Measurements from ENCODE around the gene DNAJB7.
A peak's percentile ranks its signal among the peaks of the same experiment; 100 is the strongest.
"Not testable (repeated sequence)": the region's sequence is repeated elsewhere in the genome, so short reads cannot be mapped to it uniquely, and the experiment has no call there.

Gene DNAJB7

DNA sequence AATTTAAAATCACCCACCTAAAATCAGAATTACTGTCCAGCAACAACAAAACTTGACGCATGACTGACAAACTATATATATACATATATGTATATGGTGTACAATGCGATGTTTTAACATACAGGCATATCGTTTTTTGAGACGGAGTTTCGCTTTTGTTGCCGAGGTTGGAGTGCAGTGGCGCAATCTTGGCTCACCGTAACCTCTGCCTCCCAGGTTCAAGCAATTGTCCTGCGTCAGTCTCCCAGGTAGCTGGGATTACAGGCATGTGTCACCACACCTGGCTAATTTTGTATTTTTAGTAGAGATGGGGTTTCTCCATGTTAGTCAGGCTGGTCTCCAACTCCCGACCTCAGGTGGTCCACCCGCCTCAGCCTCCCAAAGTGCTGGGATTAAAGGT lies 16.1 kb downstream of the DNAJB7 start:
- DNase-seq: not testable (repeated sequence)

- DNase-seq: no peak
Measured at GRCh38 chr22:40844951-40845350, 17.0 kb downstream of the DNAJB7 start.

DNA sequence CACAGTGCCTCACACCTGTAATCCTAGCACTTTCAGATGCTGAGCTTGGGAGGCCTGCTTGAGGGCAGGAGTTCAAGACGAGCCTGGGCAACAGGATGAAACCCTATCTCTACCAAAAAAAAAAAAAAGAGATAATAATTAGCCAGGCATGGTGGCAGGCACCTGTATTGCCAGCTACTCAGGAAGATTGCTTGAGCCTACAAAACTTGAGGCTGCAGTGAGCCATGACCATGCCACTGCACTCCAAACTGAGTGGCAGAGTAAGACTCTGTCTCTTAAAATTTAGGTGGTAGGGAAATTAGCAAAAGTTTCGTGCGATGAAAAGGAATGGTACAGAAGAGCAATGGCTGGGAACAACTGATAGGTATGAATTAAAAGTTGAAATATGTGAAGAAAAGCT lies 23.4 kb downstream of the DNAJB7 start:
- no peak for DNase-seq

GRCh38 chr22:40834619-40835018 lies 27.3 kb downstream of the DNAJB7 start:
- no peak for DNase-seq

GRCh38 chr22:40829131-40829530 lies 32.8 kb downstream of the DNAJB7 start:
- no peak for DNase-seq

GRCh38 chr22:40826984-40827741 lies 34.8 kb downstream of the DNAJB7 start:
- DNase-seq: no peak

- not testable (repeated sequence) for DNase-seq
Measured at GRCh38 chr22:40826292-40826691, 35.6 kb downstream of the DNAJB7 start.

GRCh38 chr22:40823426-40823825 lies 38.5 kb downstream of the DNAJB7 start:
- no peak for DNase-seq

DNA sequence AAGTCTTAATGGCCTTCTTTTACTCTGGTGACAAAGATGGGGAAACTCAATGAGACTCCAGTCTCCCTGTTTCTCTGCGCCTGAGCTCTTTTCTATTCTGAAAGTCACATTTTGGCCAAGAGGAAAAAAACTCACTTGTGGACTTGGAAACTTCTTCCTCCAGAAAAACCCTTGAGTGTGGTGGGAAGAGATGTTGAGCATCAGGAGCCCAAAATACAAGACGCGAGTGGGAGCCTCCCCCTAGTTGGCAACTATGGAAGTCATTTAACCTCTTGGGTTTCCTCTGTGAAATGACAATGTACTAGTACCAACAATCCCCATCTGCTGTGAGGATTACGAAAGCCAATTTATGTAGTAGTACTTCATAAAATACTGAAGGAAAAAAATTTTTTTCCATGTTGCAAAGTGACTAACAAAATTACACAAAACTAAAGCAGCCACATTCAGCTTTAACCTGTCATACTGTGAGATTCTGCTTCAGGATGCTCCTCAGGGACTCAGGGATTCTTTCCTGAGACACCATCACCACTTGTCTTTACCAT lies 42.2 kb downstream of the DNAJB7 start:
- no peak for DNase-seq

DNA sequence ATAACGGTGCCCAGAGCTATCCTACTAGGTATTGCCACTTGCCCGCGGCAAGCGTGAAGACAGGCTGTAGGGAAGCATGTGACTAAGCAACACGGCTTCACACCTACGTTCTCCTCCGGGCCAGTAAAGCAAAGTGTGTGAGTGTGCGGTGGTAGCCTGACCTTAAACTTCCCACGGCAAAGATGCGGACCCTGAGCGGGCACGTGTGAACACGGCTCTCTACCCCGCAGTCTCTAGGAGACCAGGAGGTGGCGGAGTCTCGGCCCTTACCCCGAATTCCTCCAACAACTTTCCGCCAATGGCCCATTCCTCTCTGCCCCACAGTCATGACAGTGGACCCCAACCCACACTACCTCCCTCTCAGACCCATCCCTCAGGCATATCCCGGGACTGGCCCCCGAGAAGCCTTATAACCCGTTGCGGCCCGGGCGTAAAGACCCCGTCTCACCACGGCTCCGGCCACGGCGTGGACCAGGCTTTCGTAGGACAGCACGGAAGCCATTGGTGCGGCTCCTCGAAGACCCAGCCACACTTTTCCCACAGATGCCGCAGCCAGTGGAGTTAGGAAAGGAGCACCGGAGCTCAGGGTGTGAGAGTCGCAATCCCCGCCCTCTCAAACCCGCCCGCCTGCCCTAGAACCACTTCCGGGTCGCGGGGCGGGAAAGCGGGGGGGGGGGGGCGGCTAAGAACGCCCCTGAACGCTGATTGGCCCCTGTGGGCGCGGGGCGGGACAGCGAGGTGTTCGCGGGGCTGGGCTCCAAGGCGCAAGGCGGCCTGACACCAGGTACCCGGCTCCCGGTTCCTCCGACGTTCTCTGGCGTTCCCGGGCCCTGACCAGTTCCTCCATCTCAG lies 42.9 kb downstream of the DNAJB7 start, which contains the start of gene SLC25A17:
SLC25A17 (minus strand) TSS at position 600 of the 852 bp plus-strand sequence; CDS start at position 502, 98 bp downstream.
- peak; percentile 39 to 94 (median 80) for DNase-seq

DNA sequence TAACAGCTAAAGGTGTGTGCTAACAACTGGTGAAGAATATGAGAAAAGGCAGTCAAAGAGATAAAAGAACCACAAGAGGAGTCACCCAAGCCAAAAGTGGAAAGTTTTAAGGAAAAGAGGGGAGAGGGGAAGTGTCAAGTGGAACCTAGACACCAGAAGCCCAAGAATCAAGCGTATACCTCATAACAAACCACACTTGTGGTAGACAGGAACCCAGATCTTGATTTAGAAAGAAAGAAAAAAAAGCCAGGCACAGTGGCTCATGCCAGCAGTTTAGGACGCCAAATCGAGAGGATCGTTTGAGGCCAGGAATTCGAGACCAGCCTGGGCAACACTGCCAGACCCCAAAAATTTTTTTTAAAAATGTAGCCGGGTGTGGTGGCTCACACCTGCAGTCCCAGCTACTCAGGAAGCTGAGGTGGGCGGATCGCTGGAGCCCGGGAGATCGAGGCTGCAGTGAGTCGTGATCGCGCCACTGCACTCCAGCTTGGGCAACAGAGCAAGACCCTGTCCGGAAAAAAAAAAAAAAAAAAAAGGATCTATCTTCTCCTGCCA lies 43.6 kb downstream of the DNAJB7 start:
- DNase-seq: peak in 1 of 51 donors; percentile 10

DNA sequence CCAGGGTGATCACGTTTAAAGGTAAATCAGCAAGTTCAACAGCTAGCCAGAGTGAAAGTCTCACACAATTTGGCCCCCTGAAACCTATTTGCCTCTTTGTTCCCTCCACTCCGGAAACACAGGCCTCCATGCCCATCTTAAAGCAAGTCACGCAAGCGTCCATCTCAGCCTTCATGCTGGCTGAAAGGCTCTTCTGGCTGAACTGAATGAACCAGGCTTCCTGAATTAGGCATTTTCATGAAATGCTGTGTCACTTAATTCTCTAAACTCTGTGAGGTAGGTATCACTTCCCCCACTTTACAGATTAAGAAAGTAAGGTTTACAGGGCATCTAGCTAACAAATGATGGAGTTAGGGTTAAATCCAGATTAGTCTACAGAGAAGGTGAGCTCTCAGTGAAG lies 44.2 kb downstream of the DNAJB7 start:
- no peak for DNase-seq

DNA sequence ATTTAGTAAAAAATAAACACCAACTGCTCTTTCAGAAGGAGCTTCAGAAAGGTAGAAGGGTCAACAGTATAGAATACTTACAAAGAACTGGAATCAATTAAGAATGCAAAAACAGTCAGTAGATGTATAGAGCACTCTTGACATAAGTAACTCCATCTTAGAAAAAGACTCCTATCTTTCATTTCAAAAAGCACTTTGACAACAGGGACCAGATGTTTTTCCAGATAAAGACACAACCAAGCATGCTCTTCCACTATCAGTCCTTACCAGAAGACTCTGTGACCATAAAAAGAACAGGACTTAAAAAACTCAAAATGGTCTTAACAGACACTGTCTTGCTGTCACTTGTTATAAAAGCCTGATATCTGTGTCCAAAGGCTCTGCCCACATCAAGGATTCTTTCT lies 48.0 kb downstream of the DNAJB7 start:
- DNase-seq: no peak

Data from hypothalamus (tissue), 51 donors.